ENCODE data around the gene CARD10.

GRCh38 chr22:37459206-37459605, 60.0 kb downstream of the CARD10 start:
- TF ChIP-seq EZH2 (IDR thresholded peaks at IDR 0.05; ENCODE audit: borderline replicate concordance, low read depth, low read length, poor library complexity, severe bottlenecking), result no peak
- TF ChIP-seq CTCF (conservative IDR thresholded peaks at IDR 0.05; ENCODE audit: low read depth, low read length), result no peak

Data from A673 (cell line).